A549 (cell line): ENCODE data around the gene NAA20.

ENCODE experiments used
- CBX8 ChIP-seq: fragments of 200-600 bp; sonication (generic); IDR thresholded peaks from 2 replicates; pipeline ENCODE4 v1.6.1; 2016
- MAZ ChIP-seq: fragments of 150-350 bp; IDR thresholded peaks from 2 replicates; pipeline ENCODE4 v1.6.1; 2014; ENCODE audit warnings: antibody characterized with exemption, low read depth, low read length, borderline replicate concordance
- POLR2A ChIP-seq: IDR thresholded peaks from 2 replicates; pipeline ENCODE4 v1.6.1; 2012; ENCODE audit warnings: mild to moderate bottlenecking, low read length
- ZSCAN20 ChIP-seq: fragments of 250-450 bp; sonication (Bioruptor Pico); IDR thresholded peaks from 2 replicates; pipeline ENCODE4 v1.8.0; 2022; ENCODE audit warnings: mild to moderate bottlenecking, moderate library complexity
- TF ChIP-seq, protein P1 (sequence below): fragments of >200 bp; sonication (Bioruptor Twin); formaldehyde crosslinking; IDR thresholded peaks from 3 replicates; pipeline ENCODE4 v1.5.1; 2016
- TF ChIP-seq, protein P2 (sequence below): fragments of 250-450 bp; sonication (Bioruptor Pico); IDR thresholded peaks from 2 replicates; pipeline ENCODE4 v1.5.0; 2021; ENCODE audit warnings: mild to moderate bottlenecking, moderate library complexity, borderline replicate concordance

DNA sequence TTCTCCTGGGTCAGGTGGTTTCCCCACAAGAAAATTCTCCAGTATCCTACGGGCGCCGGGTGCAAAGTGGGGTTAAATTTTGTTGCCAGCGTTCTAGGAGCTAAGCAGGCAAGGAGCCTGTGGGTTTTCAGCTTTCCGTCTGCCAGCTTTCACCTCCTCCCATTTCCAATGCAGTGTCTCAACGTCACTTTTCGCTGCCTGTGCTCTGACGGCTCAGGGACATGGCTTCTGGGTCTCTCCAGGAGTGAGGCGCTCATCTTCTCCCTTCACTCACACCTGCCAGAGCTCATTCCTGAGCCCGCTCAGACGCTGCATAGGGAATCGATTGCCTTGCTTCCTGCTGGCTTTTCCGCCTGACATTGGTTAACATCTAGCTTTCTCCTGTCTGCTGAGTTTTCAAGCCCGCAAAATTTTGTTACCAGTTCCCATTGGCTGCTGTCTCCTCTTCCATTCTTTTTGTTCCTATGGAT, 7.3 kb upstream of the NAA20 start:
- TF ChIP-seq, protein P1, sequence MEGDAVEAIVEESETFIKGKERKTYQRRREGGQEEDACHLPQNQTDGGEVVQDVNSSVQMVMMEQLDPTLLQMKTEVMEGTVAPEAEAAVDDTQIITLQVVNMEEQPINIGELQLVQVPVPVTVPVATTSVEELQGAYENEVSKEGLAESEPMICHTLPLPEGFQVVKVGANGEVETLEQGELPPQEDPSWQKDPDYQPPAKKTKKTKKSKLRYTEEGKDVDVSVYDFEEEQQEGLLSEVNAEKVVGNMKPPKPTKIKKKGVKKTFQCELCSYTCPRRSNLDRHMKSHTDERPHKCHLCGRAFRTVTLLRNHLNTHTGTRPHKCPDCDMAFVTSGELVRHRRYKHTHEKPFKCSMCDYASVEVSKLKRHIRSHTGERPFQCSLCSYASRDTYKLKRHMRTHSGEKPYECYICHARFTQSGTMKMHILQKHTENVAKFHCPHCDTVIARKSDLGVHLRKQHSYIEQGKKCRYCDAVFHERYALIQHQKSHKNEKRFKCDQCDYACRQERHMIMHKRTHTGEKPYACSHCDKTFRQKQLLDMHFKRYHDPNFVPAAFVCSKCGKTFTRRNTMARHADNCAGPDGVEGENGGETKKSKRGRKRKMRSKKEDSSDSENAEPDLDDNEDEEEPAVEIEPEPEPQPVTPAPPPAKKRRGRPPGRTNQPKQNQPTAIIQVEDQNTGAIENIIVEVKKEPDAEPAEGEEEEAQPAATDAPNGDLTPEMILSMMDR = no peak
- TF ChIP-seq, protein P2, sequence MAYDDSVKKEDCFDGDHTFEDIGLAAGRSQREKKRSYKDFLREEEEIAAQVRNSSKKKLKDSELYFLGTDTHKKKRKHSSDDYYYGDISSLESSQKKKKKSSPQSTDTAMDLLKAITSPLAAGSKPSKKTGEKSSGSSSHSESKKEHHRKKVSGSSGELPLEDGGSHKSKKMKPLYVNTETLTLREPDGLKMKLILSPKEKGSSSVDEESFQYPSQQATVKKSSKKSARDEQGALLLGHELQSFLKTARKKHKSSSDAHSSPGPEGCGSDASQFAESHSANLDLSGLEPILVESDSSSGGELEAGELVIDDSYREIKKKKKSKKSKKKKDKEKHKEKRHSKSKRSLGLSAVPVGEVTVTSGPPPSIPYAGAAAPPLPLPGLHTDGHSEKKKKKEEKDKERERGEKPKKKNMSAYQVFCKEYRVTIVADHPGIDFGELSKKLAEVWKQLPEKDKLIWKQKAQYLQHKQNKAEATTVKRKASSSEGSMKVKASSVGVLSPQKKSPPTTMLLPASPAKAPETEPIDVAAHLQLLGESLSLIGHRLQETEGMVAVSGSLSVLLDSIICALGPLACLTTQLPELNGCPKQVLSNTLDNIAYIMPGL (CRISPR knock-in tag) = no peak
- TF ChIP-seq MAZ (no peak), ZSCAN20 (no peak), CBX8 (no peak), POLR2A (no peak)
